Liver (tissue), 9 donors: ENCODE data around the gene PRKN. TPM values are rescaled to one million over a fixed set of nuclear protein-coding genes. Genes with fewer than 3 reads are reported as not detected.

ENCODE experiments used
- DNase-seq: peaks from one replicate; pipeline ENCODE4 v3.0.0-alpha.2; 2017; ENCODE audit warnings: low spot score
- H3K27ac ChIP-seq, 2 donors: one replicate each; pipeline ENCODE4 v1.7.0; 2013; ENCODE audit warnings: inconsistent platforms in 2 of 2, low read length in 2 of 2, control low read depth in 1 of 2, low read depth in 1 of 2, mild to moderate bottlenecking in 1 of 2
- H3K27me3 ChIP-seq, 4 donors: one replicate each; pipeline versions ENCODE4 v1.6.1 to v1.7.0; 2013; ENCODE audit warnings: low read length in 3 of 4, inconsistent platforms in 1 of 4, mild to moderate bottlenecking in 1 of 4, moderate library complexity in 1 of 4; ENCODE audit not compliant: control insufficient read depth in 4 of 4, insufficient read depth in 4 of 4
- H3K36me3 ChIP-seq, 4 donors: one replicate each; pipeline versions ENCODE4 v1.6.1 to v1.7.0; 2013; ENCODE audit warnings: low read length in 3 of 4, mild to moderate bottlenecking in 3 of 4, low read depth in 1 of 4, moderate library complexity in 1 of 4; ENCODE audit not compliant: control insufficient read depth in 4 of 4, insufficient read depth in 3 of 4
- H3K4me1 ChIP-seq, 4 donors: one replicate each; pipeline versions ENCODE4 v1.6.1 to v1.7.0; 2013; ENCODE audit warnings: low read length in 3 of 4, mild to moderate bottlenecking in 3 of 4, moderate library complexity in 1 of 4; ENCODE audit not compliant: control insufficient read depth in 4 of 4, insufficient read depth in 4 of 4
- H3K4me3 ChIP-seq, 3 donors: one replicate each; pipeline versions ENCODE4 v1.6.1 to v1.7.0; 2013; ENCODE audit warnings: low read length in 3 of 3, control low read depth in 1 of 3, low read depth in 1 of 3, mild to moderate bottlenecking in 1 of 3
- H3K9ac ChIP-seq, 2 donors: one replicate each; pipeline ENCODE4 v1.7.0; 2013; ENCODE audit warnings: low read length in 2 of 2, mild to moderate bottlenecking in 2 of 2, moderate library complexity in 2 of 2, control low read depth in 1 of 2, low read depth in 1 of 2
- H3K9me3 ChIP-seq, 4 donors: one replicate each; pipeline versions ENCODE4 v1.6.1 to v1.7.0; 2013; ENCODE audit warnings: low read length in 3 of 4; ENCODE audit not compliant: control insufficient read depth in 4 of 4
- ATF3 ChIP-seq: IDR thresholded peaks from 2 replicates; pipeline ENCODE4 v1.6.1; 2016; ENCODE audit warnings: antibody characterized with exemption
- EGR1 ChIP-seq, 2 donors: IDR thresholded peaks; 2 replicates each; pipeline ENCODE4 v1.6.1; 2016 to 2018; ENCODE audit warnings: antibody characterized with exemption in 2 of 2, low read depth in 2 of 2
- FOXA1 ChIP-seq: IDR thresholded peaks from 2 replicates; pipeline ENCODE4 v1.6.1; 2016; ENCODE audit warnings: antibody characterized with exemption
- FOXA2 ChIP-seq: IDR thresholded peaks from 2 replicates; pipeline ENCODE4 v1.6.1; 2016; ENCODE audit warnings: antibody characterized with exemption
- GABPA ChIP-seq, 2 donors: IDR thresholded peaks in 1 of 2; conservative IDR thresholded peaks in 1 of 2; 2 replicates each; pipeline ENCODE4 v1.6.1; 2016; ENCODE audit warnings: antibody characterized with exemption in 2 of 2, mild to moderate bottlenecking in 1 of 2, moderate library complexity in 1 of 2
- HNF4A ChIP-seq, 2 donors: conservative IDR thresholded peaks; 2 replicates each; pipeline ENCODE4 v1.6.1; 2016; ENCODE audit warnings: antibody characterized with exemption in 2 of 2, mild to moderate bottlenecking in 2 of 2
- HNF4G ChIP-seq: IDR thresholded peaks from 2 replicates; pipeline ENCODE4 v1.6.1; 2016; ENCODE audit warnings: antibody characterized with exemption
- JUND ChIP-seq, 2 donors: IDR thresholded peaks; 2 replicates each; pipeline ENCODE4 v1.6.1; 2016; ENCODE audit warnings: antibody characterized with exemption in 2 of 2
- MAX ChIP-seq: IDR thresholded peaks from 2 replicates; pipeline ENCODE4 v1.6.1; 2016; ENCODE audit warnings: antibody characterized with exemption
- NR2F2 ChIP-seq: IDR thresholded peaks from 2 replicates; pipeline ENCODE4 v1.6.1; 2016; ENCODE audit warnings: antibody characterized with exemption
- RAD21 ChIP-seq, 2 donors: IDR thresholded peaks; 2 replicates each; pipeline ENCODE4 v1.6.1; 2016; ENCODE audit warnings: antibody characterized with exemption in 2 of 2, mild to moderate bottlenecking in 2 of 2
- REST ChIP-seq: IDR thresholded peaks from 2 replicates; pipeline ENCODE4 v1.6.1; 2016; ENCODE audit warnings: antibody characterized with exemption, mild to moderate bottlenecking
- RXRA ChIP-seq, 2 donors: IDR thresholded peaks; 2 replicates each; pipeline ENCODE4 v1.6.1; 2017 to 2018; ENCODE audit warnings: antibody characterized with exemption in 2 of 2, mild to moderate bottlenecking in 1 of 2
- SP1 ChIP-seq: IDR thresholded peaks from 2 replicates; pipeline ENCODE4 v1.6.1; 2018; ENCODE audit warnings: antibody characterized with exemption, mild to moderate bottlenecking
- TAF1 ChIP-seq: conservative IDR thresholded peaks from 2 replicates; pipeline ENCODE4 v1.6.1; 2016; ENCODE audit warnings: antibody characterized with exemption, mild to moderate bottlenecking
- YY1 ChIP-seq: IDR thresholded peaks from 2 replicates; pipeline ENCODE4 v1.6.1; 2016; ENCODE audit warnings: antibody characterized with exemption, mild to moderate bottlenecking
- WGBS: extraction: QIAGEN DNeasy Blood & Tissue Kit; methylation state at CpG from one replicate; pipeline ENCODE4 v1.1.7; 2013; 5-methylcytosine and 5-hydroxymethylcytosine counted together
- polyA plus RNA-seq, 2 donors: library from polyadenylated mRNA; stranded (reverse) in 1 of 2; unstranded in 1 of 2; fragments of 200-250 nt in 1 of 2; fragments of >200 nt in 1 of 2; fragmentation: Nextera tagmentation in 1 of 2; extraction: Ambion mirVana in 1 of 2; gene quantifications; one replicate each; pipeline versions ENCODE4 v1.2.1 to v1.2.3, GENCODE V29; 2013 to 2015
- total RNA-seq, 2 donors: library from RNA; depleted of rRNA; stranded (reverse); fragments of >200 nt; gene quantifications; one replicate each; pipeline ENCODE4 v1.2.3, GENCODE V29; 2014
- TF ChIP-seq, protein P1 (sequence below): fragments of 150-350 bp; IDR thresholded peaks from 2 replicates; pipeline ENCODE4 v1.5.1; 2017; ENCODE audit warnings: improper control_type of control experiment, low read depth, low read length; ENCODE audit not compliant: missing input control
- donor health status: healthy.
- donor health status: healthy.
- donor health status: healthy.
- donor health status: healthy.
- donor health status: healthy.

The PRKN gene
- total and polyA plus RNA-seq, 4 donors, result 0.47 to 4.1 (median 3.2) TPM

GRCh38 chr6:162088091-162088490 lies 639.5 kb downstream of the PRKN start:
- H3K27ac ChIP-seq, result no peak overlapping the region
- H3K4me3 ChIP-seq, result no peak overlapping the region
- no peaks in the 10 kb centered on the region for H3K4me1 ChIP-seq
- no peaks in the 10 kb centered on the region for H3K9me3 ChIP-seq
- H3K27me3 ChIP-seq, result no peaks in the 10 kb centered on the region
- no peaks in the 10 kb centered on the region for H3K36me3 ChIP-seq
- 87% methylated on average over 2 of the region's 2 CpGs for WGBS
- no peak overlapping the region for H3K9ac ChIP-seq
- DNase-seq, result no peak
- no peak for TF ChIP-seq RXRA (IDR thresholded peaks at IDR 0.05)
- TF ChIP-seq FOXA2, result no peak
- no peak for TF ChIP-seq MAX
- TF ChIP-seq HNF4A (conservative IDR thresholded peaks at IDR 0.05), result no peak
- TF ChIP-seq REST, result no peak
- no peak for TF ChIP-seq GABPA (IDR thresholded peaks at IDR 0.05 in 1 of 2, conservative IDR thresholded peaks at IDR 0.05 in 1 of 2)
- no peak for TF ChIP-seq FOXA1
- TF ChIP-seq HNF4G, result no peak
- TF ChIP-seq NR2F2, result no peak
- no peak for TF ChIP-seq EGR1 (IDR thresholded peaks at IDR 0.05; ENCODE audit: low read depth in 2 of 2)
- no peak for TF ChIP-seq RAD21 (IDR thresholded peaks at IDR 0.05)

GRCh38 chr6:162085561-162085960 lies 642.0 kb downstream of the PRKN start:
- TF ChIP-seq NR2F2, result no peak
- TF ChIP-seq FOXA1, result no peak
- no peak for TF ChIP-seq RXRA (IDR thresholded peaks at IDR 0.05)
- TF ChIP-seq SP1, result no peak
- TF ChIP-seq, protein P1, sequence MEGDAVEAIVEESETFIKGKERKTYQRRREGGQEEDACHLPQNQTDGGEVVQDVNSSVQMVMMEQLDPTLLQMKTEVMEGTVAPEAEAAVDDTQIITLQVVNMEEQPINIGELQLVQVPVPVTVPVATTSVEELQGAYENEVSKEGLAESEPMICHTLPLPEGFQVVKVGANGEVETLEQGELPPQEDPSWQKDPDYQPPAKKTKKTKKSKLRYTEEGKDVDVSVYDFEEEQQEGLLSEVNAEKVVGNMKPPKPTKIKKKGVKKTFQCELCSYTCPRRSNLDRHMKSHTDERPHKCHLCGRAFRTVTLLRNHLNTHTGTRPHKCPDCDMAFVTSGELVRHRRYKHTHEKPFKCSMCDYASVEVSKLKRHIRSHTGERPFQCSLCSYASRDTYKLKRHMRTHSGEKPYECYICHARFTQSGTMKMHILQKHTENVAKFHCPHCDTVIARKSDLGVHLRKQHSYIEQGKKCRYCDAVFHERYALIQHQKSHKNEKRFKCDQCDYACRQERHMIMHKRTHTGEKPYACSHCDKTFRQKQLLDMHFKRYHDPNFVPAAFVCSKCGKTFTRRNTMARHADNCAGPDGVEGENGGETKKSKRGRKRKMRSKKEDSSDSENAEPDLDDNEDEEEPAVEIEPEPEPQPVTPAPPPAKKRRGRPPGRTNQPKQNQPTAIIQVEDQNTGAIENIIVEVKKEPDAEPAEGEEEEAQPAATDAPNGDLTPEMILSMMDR, result no peak
- no peak for TF ChIP-seq HNF4G
- TF ChIP-seq EGR1 (IDR thresholded peaks at IDR 0.05; ENCODE audit: low read depth in 2 of 2), result no peak
- TF ChIP-seq GABPA (IDR thresholded peaks at IDR 0.05 in 1 of 2, conservative IDR thresholded peaks at IDR 0.05 in 1 of 2), result no peak
- no peaks in the 10 kb centered on the region for H3K4me1 ChIP-seq
- no peaks in the 10 kb centered on the region for H3K27me3 ChIP-seq
- WGBS, result 97% methylated on average over 1 of the region's 1 CpG
- no peak overlapping the region for H3K4me3 ChIP-seq
- H3K36me3 ChIP-seq, result no peaks in the 10 kb centered on the region
- no peak overlapping the region for H3K9ac ChIP-seq
- DNase-seq, result no peak
- no peaks in the 10 kb centered on the region for H3K9me3 ChIP-seq
- no peak overlapping the region for H3K27ac ChIP-seq

- H3K27ac ChIP-seq, result no peak overlapping the region
- H3K9me3 ChIP-seq, result no peaks in the 10 kb centered on the region
- no peak overlapping the region for H3K9ac ChIP-seq
- H3K4me3 ChIP-seq, result no peak overlapping the region
- WGBS, result 91% methylated on average over 1 of the region's 1 CpG
- H3K36me3 ChIP-seq, result no peaks in the 10 kb centered on the region
- no peaks in the 10 kb centered on the region for H3K4me1 ChIP-seq
- H3K27me3 ChIP-seq, result no peaks in the 10 kb centered on the region
- DNase-seq, result no peak
- TF ChIP-seq REST (no peak), HNF4A (conservative IDR thresholded peaks at IDR 0.05) (no peak), YY1 (no peak), RXRA (IDR thresholded peaks at IDR 0.05) (no peak), GABPA (IDR thresholded peaks at IDR 0.05 in 1 of 2, conservative IDR thresholded peaks at IDR 0.05 in 1 of 2) (no peak), ATF3 (no peak), RAD21 (IDR thresholded peaks at IDR 0.05) (no peak), HNF4G (no peak), EGR1 (IDR thresholded peaks at IDR 0.05; ENCODE audit: low read depth in 2 of 2) (no peak), FOXA2 (no peak), SP1 (no peak), FOXA1 (no peak), TAF1 (no peak), NR2F2 (no peak), JUND (IDR thresholded peaks at IDR 0.05) (no peak), MAX (no peak)
Observed at GRCh38 chr6:162082520-162082919, 645.0 kb downstream of the PRKN start.
